NCI-H2196 (cell line): Measurements from ENCODE around the gene MICB.
"Not testable (repeated sequence)": the region's sequence is repeated elsewhere in the genome, so short reads cannot be mapped to it uniquely, and the experiment has no call there.

ENCODE experiments used
- DNase-seq: peaks from one replicate; lab custom pipeline; 2025; ENCODE audit not compliant: unreplicated experiment; lab: John Stamatoyannopoulos, UW

The MICB gene

DNA sequence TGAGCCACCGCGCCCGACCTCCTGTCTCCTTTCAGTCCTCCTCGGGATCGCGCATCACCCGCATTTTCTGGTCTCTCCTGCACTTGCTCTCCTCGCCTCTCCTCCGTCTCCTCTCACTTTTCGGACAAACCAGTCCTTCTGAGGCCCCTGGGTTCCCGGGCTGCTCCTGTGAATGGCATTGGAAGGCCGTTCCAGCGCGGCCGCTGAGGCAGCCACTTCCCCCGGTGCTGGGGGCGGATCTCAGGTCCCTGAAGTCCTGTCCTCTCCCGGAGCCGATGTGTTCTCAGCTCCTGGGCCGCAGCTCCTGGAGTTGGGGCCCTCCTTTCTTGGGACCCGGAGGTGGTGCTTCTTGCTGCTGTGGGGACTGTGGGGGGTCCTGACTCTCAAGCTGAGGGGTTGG, 803 bp downstream of the MICB start:
- no peak for DNase-seq

DNA sequence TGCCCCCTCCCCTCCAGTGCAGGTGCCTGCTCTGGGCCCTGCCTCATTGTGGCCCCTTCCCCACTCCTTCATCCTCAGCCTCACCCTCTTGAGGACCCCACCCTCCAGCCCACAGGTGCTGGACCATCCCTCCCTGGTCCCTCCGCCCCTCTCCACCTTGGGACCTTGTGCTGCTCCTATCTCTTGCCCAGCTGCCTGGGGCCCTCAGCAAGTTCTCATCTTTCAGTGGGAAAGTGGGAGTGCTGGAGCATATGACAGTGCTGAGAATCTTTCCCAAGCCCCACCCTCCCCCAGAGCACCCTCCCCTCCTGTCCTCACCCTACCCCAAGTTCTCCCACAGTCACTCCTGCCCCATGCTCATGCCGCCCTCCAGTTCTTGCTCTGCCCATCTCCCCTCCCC, 1.7 kb downstream of the MICB start:
- DNase-seq = not testable (repeated sequence)

DNA sequence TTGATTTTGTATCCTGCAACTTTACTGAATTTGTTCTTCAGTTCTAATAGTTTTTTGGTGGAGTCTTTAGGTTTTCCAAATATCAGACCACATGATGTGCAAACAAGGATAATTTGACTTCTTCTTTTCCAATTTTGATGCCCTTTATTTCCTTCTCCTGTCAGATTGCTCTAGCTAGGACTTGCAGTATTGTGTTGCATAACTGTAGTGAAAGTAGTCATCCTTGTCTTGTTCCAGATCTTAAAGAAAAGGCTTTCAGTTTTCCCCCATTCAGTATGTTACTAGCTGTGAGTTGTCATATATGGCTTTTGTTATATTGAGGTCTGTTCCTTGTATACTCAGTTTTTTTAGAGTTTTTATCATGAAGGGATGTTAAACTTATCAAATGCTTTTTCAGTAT, 4.6 kb downstream of the MICB start:
- DNase-seq = no peak

DNA sequence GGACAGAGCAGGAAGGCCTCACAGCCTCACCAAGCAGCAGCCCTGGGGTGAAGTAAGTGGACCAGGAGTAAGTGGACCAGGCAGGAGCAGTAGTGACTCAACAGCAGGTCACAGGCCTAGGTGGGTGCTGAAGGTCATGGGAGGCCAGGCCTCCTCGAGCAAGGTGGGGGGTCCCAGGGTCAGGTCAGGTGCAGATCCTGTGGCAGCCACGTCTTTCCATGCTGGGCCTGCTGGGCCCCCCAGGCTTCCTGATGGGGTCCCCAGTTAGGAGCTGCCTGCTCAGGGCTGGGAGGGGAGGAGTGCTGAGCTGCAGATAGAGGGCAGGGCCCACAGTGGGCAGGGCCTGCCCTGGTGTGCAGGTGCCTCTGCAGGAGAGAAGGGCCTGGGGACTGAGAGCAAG, 11.1 kb downstream of the MICB start:
- DNase-seq = not testable (repeated sequence)

DNA sequence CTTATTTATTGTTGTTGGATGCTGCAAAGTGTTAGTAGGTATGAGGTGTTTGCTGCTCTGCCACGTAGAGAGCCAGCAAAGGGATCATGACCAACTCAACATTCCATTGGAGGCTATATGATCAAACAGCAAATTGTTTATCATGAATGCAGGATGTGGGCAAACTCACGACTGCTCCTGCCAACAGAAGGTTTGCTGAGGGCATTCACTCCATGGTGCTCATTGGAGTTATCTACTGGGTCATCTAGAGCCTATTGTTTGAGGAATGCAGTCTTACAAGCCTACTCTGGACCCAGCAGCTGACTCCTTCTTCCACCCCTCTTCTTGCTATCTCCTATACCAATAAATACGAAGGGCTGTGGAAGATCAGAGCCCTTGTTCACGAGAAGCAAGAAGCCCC, 12.1 kb downstream of the MICB start:
- DNase-seq = no peak

DNA sequence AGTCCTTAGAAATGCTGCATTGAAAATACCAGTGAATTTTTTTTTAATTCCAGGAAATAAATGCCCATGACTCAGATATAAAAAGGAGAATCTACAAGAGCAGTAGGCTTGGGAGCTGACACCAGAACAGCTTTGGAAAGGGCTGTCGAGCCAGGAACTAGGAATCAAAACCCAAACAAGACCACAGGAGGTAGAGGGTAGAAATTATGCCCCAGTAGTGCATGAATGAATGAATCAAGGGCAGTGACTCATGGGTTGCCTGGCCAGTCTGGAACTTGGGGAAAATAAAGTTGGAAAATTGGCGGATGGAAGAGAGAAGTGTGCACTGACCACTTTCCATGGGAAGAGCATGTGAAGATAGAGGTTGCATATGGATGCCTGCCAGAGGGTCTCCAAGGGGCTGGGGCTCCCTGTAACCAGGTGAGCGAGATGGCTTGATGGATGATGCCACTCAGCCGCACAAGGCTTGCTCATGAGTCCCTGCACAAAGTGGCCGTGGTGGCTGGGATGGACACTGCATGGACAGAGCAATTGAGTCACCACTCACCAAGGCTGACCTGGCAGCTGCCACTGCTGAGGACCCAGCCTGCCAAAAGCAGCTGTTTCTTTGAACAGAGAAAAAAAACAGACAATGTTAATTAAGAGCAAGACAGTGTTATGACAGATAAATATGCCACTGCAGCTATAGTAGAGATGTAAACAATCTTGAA, 15.7 kb downstream of the MICB start:
- no peak for DNase-seq

DNA sequence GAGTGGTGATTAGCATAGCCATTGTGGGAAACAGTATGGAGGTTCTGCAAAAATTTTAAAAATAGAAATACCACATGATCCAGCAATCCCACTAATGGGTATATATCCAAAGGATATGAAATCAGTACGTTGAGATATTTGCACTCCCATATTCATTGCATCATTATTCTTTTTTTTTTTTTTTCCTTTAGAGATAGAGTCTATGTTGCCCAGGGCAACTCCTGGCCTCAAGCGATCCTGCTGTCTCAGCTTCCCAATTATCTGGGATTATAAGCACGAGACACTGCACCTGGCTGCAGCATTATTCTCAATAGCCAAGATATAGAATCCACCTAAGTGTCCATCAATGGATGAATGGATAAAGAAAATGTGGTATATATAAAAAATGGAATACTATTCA, 23.9 kb downstream of the MICB start:
- no peak for DNase-seq

DNA sequence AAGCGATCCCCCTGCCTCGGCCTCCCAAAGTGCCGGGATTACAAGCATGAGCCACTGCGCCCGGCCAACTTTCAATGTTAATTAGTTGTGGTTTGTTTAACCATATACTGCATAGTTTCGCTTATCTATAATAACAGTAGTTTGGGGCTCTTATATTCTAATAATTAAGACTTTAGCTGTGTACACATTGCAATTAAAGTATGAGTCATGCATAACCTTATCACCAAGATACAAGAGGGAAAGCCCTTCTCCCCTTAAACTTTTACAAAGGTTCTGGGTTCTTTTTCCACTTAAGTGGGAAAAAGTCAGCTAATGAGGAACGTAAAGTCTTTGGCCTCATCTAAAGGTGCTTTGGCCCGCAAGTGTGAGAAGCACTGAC, 27.6 kb downstream of the MICB start:
- no peak for DNase-seq

DNA sequence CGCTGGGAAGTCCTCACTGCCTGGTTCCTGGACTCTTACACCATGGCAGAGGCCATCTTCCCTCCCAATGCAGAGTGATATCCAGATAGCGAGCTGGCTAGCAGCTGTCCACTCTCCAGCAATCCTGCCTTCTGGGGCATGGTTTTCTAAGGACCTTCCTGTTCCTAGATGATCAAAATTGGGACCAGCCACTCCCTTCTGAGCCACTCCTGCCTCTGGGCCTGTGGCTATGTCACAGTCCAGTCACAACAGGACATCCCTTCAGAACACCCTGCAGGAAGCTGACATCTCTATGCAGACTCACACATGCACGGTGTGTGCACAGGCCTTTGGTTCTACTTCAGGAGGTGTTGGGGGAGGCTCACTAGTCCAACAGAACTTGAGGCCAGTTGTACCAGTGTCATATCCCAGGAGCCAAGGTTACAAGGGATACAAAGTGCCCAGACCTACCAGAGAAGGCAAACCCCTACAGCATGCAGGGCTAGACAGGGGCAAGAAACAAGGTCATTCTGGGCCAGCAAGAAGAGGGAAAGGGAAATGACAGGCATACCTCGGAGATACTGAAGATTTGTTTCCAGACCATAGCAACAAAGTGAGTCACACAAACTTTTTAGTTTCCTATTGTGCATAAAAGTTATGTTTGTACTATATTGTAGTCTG, 28.1 kb downstream of the MICB start:
- DNase-seq = no peak

DNA sequence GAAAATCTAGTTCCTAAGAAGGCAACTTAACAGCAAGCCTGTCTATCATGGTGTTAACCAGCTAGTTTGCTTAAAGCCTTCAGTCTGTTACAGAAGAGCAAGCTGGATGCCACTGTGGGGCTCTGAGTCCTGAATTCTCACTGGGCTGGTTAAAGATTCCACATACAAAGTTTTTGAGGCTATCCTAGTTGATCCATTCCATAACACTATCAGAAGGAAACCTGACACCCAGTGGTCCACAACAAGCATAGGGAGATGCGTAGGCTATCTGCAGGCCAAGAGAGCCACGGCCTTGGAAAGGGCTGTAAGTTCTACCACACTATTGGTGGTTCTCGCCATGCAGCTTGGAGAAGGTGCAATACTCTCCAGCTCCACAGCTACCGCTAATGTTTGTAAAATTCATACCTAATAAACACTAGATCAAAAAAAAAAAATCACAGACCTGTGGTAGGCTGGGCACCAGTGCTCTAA, 30.4 kb downstream of the MICB start:
- DNase-seq = no peak

DNA sequence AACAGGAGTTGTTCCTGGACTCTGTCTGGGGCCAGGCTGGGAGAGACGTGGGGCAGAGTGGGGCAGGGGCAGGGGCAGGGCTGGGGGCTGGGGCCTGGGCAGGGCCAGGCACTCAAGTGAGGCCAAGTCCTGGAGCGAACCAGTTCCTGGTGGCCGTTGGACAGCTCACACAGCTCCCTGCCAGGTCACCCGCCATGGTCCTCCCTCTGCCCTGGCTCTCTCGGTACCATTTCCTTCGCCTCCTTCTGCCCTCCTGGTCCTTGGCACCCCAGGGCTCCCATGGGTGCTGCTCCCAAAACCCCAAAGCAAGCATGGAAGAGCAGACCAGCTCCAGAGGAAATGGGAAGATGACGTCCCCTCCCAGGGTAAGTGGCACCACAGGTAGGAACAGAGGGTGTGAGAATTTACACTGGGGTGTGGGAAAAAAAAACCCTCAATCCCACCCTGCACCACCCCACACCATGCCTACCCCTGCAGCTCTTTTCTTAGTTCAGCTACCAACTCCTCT, 30.9 kb downstream of the MICB start, which contains the start of gene MCCD1:
Gene MCCD1, plus strand, starts transcription at position 142 of the 508 bp plus-strand sequence. Its CDS starts 53 bp downstream, at position 195.
- no peak for DNase-seq

DNA sequence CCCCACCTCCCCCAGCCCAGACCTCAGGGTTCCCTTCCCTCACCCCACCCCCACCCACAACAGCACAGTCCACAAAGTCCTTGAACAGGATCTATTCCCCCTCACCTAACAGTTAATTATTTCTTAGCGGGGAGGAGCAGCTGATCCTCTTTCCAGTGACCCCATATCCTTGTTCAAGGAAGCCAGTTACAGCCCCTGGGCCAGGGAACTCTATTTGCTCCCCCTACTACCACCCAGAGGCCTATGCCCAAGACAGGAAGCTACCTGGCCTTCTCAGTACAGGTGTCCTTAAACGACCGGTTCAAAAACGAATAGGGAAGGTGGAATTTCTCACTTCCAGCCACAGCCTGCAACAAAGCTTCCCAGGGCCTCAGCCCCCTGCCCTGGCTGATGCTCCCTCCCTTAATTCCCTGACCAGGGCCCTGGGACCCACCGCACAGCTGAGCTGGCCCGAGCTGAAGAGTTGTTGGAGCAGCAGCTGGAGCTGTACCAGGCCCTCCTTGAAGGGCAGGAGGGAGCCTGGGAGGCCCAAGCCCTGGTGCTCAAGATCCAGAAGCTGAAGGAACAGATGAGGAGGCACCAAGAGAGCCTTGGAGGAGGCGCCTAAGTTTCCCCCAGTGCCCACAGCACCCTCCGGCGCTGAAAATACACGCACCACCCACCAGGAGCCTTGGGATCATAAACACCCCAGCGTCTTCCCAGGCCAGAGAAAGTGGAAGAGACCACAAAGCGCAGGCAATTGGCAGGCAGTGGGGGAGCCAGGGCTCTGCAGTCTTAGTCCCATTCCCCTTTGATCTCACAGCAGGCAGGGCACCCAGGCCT, 31.6 kb downstream of the MICB start:
- no peak for DNase-seq

DNA sequence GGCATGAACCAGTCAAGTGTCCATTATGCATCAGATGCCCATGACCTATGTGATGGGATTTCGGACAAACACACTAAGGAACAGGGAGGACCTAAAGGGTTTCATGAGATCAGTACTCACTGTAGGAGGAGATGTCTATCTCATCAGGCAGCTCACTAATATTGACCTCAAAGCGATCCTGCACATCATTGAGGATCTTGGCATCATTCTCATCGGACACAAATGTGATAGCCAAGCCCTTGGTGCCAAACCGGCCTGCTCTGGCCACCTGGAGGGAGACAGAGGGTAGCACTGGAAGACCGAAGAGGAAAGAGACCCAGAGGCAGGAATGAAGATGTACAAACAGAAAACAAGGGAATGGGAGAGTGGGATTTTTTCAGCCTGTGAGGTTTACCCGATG, 32.7 kb downstream of the MICB start:
- DNase-seq = no peak

DNA sequence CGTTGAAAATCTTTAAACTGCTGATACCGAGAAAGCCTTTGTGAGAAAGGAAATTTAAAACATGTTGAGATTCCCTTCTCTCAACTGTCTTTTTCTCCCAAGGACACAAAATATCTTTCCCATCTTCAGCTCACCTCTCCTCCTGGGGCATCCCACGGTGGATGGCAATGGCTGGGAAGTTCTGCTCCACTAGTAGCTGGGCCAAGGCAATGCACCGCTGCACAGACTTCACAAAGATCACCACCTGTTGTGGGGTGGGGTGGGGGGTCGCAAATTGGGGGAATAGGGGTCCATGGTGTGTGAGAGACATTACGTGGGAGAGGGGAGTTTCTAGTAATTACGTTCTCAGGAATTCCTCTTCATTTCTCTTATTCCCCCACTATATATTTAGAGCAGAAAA, 33.2 kb downstream of the MICB start:
- no peak for DNase-seq

DNA sequence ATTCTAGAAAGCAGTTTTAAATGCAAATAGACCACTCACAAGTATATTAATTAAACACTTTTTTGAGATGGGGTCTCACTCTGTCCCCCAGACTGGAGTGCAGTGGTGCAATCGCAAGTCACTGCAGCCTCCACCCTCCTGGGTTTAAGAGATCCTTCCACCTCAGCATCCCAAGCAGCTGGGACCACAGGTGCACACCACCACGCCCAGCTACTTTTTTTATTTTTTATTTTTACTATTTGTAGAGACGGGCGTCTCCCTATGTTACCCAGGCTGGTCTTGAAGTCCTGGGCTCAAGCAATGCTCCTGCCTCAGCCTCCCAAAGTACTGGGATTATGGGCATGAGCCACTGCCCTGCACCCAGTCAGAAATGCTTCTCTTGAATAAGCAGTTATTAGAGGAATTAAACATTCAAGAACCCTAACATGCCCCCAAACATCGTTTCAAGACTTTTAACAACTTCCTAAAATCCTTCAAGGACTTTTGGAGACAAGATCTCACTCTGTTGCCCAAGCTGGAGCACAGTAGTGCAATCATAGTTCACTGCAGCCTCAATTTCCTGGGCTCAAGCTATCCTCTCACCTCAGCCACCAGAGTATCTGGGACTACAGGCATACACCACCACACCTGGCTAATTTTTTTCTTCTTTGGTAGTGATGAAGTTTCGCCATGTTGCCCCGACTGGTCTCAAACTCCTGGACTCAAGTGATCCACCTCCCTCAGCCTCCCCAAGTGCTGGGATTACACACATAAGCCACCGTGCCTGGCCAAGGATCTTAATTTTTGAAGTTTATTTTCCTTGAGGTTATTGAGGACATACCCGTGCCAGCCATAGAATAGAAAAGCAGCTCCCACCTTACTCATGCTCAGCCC, 34.1 kb downstream of the MICB start:
- no peak for DNase-seq

DNA sequence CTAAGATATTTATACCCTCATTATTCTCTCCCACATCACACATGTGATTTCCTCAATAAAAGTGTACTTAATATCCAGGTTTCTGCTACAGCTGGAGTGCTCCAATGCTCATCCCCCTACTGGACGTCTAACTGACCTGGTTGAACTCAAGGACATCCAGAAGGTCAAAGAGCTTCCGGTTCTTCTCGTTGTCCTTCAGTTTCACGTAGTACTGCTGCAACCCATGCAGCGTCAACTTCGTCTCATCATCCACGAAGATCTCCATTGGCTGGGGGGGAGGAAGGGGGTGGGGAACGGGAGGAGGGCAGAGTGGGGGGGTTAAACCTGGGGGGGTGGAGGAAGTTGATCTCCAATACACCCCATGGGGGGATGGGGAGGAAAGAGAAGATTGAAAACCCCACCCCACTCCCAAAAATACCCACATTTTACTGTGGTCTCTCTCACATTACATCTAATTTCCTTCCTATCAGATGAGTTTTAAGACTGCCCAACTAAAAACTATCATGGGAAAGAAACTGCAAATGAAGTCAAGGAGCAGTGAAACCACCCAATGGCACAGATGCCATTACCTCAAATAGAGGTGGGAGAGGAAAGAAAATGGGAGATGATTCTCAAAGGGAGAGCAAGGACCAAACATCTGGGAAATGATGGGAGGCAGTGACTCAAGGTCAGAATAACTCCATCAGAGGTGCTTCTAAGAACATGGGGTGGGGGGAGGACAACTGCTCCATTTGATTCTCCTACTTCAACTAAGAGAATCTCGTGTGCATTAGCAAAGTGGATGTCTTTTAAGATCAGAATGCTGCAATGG, 34.9 kb downstream of the MICB start:
- no peak for DNase-seq

DNA sequence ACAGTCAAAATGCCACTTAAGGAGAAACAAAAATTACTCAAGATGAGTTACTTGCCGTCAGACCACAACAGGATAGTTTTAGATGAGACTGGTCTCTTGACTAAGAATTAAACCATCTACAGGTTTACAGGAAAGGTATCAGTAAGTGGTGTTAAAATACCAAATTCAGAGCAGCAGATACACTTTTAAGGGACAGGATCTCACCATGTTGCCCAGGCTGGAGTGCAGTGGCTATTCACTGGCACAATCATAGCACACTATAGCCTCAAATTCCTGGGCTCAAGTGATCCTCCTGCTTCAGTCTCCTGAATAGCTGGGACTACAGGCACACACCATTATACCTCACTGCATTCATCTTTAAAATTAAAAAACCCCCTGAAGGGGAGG, 35.5 kb downstream of the MICB start:
- no peak for DNase-seq

DNA sequence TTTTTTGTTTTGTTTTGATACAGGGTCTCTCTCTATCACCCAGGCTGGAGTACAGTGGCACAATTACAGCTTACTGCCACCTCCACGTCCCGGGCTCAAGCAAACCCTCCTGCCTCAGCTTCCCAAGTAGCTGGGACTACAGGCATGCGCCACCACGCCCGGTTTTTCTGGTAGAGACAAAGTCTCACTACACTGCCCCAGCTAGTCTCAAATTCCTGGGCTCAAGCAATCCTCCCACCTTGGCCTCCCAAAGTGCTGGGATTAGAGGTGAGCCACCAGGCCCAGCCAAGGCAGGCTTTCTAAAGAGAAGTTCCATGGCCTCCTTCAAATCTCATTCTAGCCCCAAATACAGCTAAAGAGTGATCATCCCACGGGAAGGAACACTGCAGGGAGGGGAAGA, 36.1 kb downstream of the MICB start:
- DNase-seq = no peak

DNA sequence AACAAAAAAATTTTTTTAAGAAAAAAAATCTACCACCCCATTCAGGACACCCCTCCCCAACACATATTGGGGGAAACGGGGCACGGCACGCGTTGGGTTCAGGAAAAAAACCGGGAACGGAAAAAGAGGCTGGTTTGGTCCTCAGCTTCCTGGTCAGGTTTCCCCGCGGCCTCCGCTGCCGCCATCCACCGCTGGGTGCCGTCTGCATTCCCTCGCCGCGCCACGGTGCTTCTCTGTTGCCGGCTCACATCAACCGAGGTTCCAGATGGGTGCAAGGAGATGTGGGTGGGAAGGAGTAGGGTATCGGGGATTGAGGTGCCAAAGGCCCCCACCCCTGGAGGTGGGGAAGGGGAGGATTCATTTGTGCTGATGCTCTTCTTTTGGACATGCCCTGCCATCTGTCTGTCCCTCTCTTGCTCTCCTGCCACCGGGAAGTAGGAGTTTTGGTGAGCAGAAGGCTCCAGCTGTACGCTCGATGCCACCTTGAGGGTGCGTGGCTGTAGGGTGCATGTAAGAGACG, 36.6 kb downstream of the MICB start:
- DNase-seq = no peak
